ENCODE results near the gene PCDH9.
"Not testable (repeated sequence)": the region's sequence is repeated elsewhere in the genome, so short reads cannot be mapped to it uniquely, and the experiment has no call there.

Gene PCDH9

GRCh38 chr13:67125681-67126080 is 104.5 kb downstream of the PCDH9 start:
- FAIRE-seq, result no peak

GRCh38 chr13:67123165-67123564 is 107.0 kb downstream of the PCDH9 start:
- no peak for FAIRE-seq

GRCh38 chr13:67122251-67122650 is 107.9 kb downstream of the PCDH9 start:
- FAIRE-seq, result no peak

- FAIRE-seq, result no peak
Observed at GRCh38 chr13:67120872-67121531, 109.1 kb downstream of the PCDH9 start.

DNA sequence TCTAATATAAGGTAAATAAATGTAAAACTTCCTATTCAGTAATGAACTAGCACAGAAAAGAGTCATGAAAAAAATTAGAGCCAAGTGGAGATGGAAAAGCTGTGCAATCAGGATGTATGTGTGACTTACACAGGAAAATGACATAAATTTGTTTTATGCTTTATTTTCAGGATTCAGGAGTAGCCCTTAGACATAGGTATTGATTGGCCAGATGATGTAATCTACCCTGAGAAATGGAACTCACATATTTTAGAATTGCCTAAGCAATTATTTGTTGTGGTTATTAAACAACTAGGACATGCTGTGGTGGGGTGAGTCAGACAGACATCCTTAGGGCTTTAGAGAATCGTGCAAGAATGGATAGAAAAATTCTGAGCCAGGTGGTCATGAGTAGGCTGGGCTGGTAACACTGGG is 110.6 kb downstream of the PCDH9 start:
- no peak for FAIRE-seq

- no peak for FAIRE-seq
Observed at GRCh38 chr13:67118277-67118676, 111.9 kb downstream of the PCDH9 start.

GRCh38 chr13:67117010-67117550 is 113.1 kb downstream of the PCDH9 start:
- FAIRE-seq, result no peak

GRCh38 chr13:67107979-67108378 is 122.2 kb downstream of the PCDH9 start:
- FAIRE-seq, result no peak

DNA sequence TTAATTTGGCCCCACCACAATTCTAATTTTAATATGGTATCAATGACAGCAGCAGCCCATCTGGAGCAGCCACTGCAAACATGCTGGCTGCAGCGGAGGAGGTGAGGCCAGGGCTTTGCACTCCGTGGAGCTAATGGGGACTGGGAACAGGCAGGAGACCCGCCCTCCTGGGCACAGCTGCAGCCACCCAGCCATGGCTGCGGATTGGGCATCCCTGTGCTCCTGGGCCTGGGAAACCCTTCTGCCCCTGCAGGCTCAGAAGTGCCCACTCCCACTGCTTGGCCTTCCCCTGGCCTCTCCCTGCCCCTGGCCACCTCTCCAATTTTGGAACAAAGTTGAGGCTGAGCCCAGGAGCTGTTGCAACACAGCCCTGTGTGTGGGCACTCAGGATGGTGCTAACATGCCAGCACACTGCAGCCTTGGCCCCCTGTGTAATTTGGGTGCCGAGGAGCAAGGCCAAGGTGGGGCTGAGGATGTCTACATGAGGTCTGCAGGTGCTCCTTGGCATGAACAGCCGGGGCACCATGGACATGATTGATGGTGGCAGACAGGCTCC is 123.6 kb downstream of the PCDH9 start:
- FAIRE-seq, result no peak

- no peak for FAIRE-seq
Observed at GRCh38 chr13:67101730-67102467, 128.2 kb downstream of the PCDH9 start.

DNA sequence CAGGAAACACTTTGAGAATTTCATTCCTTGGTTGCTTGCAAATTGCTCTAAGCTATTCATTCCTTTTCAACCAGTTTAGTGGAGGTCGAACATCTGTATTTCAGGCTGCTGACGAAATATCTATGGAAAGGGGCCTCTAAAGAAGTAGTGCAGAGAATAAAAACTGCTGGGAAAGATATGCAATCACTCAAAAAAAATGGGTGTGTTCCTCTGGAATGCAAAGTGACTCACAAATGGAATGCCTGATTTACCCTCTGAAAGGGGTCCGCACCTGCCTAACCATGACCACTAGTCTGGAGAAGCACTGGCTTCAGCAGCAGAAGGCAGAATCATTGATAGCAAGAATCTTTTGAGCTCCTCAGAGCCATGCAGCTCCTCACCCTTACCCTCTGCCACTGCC is 129.4 kb downstream of the PCDH9 start:
- FAIRE-seq, result no peak

DNA sequence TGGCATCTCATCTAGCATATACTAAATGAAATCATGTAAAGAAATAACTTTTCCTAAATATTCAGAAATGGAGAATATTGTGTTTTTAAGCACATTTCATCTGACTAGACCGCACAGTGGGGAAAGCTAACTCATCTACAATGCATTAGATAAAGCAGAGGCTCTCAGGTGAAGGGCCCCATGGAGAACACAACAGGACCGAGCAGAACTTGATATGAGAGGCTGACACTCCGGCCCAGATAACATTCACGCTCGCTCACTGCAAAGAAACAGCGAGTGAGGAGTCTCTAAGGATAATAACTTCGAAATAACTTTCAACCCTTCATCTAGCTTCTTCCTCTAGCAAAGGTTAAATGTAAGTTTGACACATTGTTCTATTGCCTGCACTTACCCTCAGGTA is 130.6 kb downstream of the PCDH9 start:
- no peak for FAIRE-seq

DNA sequence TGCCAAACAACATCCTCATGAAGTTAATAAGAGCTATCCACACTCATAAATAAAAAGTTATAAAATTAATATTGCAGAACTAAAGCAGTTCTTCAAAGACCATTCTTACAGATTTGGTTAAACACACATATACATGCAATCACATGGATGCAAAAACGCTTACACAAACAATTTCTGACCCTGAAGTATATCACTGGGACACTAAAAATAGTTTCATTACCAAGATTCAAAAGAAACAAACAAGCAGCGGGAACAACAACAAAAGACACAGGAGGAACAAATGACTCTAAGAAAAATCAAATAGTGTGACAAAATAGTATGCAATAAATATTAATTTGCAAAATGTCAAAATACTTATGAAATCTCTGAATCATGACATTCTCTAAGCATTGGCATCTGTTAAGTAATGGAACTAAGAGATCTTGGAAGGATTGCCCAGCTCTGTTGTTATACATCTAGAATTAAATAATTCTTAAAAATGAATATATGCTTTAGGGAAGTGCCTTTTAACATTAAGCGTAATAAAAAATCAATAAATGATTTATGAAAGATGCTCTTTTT is 132.2 kb downstream of the PCDH9 start:
- no peak for FAIRE-seq

DNA sequence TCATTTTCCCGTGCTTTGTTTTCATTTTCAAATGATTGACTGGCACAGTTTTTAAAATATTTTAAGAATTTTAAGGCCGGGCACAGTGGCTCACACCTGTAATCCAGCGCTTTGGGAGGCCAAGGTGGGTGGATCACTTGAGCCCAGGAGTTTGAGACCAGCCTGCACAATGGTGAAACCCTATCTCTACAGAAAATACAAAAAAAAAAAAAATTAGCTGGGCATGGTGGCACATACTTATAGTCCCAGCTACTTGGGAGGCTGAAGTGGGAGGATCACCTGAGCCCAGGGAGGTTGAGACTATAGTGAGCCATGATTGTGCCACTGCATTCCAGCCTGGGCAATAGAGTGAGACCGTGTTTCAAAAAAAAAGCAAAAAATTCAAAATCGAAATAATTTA is 133.2 kb downstream of the PCDH9 start:
- not testable (repeated sequence) for FAIRE-seq

GRCh38 chr13:67096418-67096817 is 133.7 kb downstream of the PCDH9 start:
- FAIRE-seq, result no peak

DNA sequence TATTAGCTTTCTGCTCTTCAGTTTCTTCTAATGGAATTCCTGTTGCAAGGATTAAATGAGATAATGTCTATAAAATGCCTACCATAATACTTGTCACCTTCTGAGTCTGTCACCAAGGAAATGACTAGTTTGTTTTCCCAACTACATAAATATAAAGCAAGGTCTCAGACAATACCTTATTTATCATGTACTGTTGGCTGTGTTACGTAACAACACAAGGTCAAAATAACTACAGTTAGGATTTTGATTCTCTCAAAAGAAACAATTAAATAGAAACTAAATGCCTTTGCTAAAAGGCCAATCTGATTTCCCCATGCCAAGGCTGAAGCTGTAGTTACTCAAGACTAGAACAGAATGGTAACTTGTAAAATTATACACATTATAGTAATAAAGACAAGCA is 134.5 kb downstream of the PCDH9 start:
- no peak for FAIRE-seq

- FAIRE-seq, result no peak
Observed at GRCh38 chr13:67094952-67095351, 135.2 kb downstream of the PCDH9 start.

DNA sequence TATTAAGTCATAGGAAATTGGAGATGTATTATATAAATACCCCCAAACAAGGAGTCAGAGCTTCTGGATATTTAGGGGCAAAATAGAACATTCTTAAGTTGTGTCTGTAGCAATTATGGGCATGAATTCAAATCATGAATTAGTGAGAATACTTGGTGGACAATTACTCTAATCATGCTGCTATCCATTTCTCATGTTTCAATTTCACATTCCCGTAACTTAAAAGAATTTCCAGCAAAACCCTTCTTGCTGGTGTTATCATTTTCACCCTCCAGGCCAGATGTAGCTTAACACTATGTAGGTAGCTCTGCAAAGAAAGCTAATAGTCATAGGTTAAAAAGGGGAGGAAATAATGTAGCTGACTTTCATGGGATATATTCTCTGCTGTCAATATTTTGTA is 136.1 kb downstream of the PCDH9 start:
- no peak for FAIRE-seq

- no peak for FAIRE-seq
Observed at GRCh38 chr13:67091603-67092002, 138.5 kb downstream of the PCDH9 start.

GRCh38 chr13:67090856-67091255 is 139.3 kb downstream of the PCDH9 start:
- FAIRE-seq, result no peak

- no peak for FAIRE-seq
Observed at GRCh38 chr13:67087527-67087926, 142.6 kb downstream of the PCDH9 start.

DNA sequence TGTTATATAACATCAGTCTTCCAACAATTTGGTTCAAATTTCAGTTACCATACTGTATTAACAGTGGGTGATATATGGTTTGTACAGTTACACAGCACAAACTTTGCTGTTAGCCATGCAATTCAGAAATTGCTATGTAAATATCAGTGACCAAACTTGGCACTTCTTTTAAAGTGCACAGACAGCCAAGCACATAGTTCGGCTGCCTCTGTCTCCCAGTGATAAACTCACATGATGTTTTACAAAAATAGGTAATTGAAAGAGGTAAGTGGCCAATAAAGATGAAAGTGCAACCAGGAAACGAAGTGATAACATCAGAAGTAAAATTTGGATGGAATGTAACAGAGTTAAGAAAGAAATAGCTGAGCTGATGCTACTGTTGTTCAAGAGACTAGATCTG is 143.9 kb downstream of the PCDH9 start:
- FAIRE-seq, result no peak

- no peak for FAIRE-seq
Observed at GRCh38 chr13:67084066-67084465, 146.1 kb downstream of the PCDH9 start.

- FAIRE-seq, result no peak
Observed at GRCh38 chr13:67083519-67083918, 146.6 kb downstream of the PCDH9 start.
